ENCODE measurements around the gene MYO9A.
"Not testable (repeated sequence)": the region's sequence is repeated elsewhere in the genome, so short reads cannot be mapped to it uniquely, and the experiment has no call there.

Gene MYO9A

GRCh38 chr15:72092691-72093090 is 25.3 kb downstream of the MYO9A start:
- DNase-seq (ENCODE audit: low read depth): no peak

- DNase-seq (ENCODE audit: low read depth): no peak
Observed at GRCh38 chr15:72092006-72092405, 25.9 kb downstream of the MYO9A start.

- DNase-seq (ENCODE audit: low read depth): no peak
Observed at GRCh38 chr15:72086920-72087648, 30.9 kb downstream of the MYO9A start.

GRCh38 chr15:72086010-72086697 is 31.8 kb downstream of the MYO9A start:
- no peak for DNase-seq (ENCODE audit: low read depth)

- DNase-seq (ENCODE audit: low read depth): no peak
Observed at GRCh38 chr15:72082176-72082575, 35.8 kb downstream of the MYO9A start.

- DNase-seq (ENCODE audit: low read depth): no peak
Observed at GRCh38 chr15:72078887-72079286, 39.1 kb downstream of the MYO9A start.

- DNase-seq (ENCODE audit: low read depth): no peak
Observed at GRCh38 chr15:72077950-72078349, 40.0 kb downstream of the MYO9A start.

- DNase-seq (ENCODE audit: low read depth): no peak
Observed at GRCh38 chr15:72074335-72075060, 43.5 kb downstream of the MYO9A start.

GRCh38 chr15:72071448-72071825 is 46.5 kb downstream of the MYO9A start:
- not testable (repeated sequence) for DNase-seq (ENCODE audit: low read depth)

GRCh38 chr15:72070817-72071447 is 47.0 kb downstream of the MYO9A start:
- no peak for DNase-seq (ENCODE audit: low read depth)

GRCh38 chr15:72068856-72069255 is 49.1 kb downstream of the MYO9A start:
- DNase-seq (ENCODE audit: low read depth): no peak

- DNase-seq (ENCODE audit: low read depth): no peak
Observed at GRCh38 chr15:72065801-72066200, 52.1 kb downstream of the MYO9A start.

GRCh38 chr15:72063186-72063585 is 54.8 kb downstream of the MYO9A start:
- no peak for DNase-seq (ENCODE audit: low read depth)

- DNase-seq (ENCODE audit: low read depth): no peak
Observed at GRCh38 chr15:72062319-72062718, 55.6 kb downstream of the MYO9A start.

GRCh38 chr15:72060687-72061250 is 57.2 kb downstream of the MYO9A start:
- no peak for DNase-seq (ENCODE audit: low read depth)

GRCh38 chr15:72058585-72058984 is 59.4 kb downstream of the MYO9A start:
- no peak for DNase-seq (ENCODE audit: low read depth)

GRCh38 chr15:72057548-72058091 is 60.3 kb downstream of the MYO9A start:
- DNase-seq (ENCODE audit: low read depth): no peak

- DNase-seq (ENCODE audit: low read depth): not testable (repeated sequence)
Observed at GRCh38 chr15:72056217-72056616, 61.7 kb downstream of the MYO9A start.

GRCh38 chr15:72053297-72053696 is 64.7 kb downstream of the MYO9A start:
- not testable (repeated sequence) for DNase-seq (ENCODE audit: low read depth)

GRCh38 chr15:72050700-72051099 is 67.2 kb downstream of the MYO9A start:
- no peak for DNase-seq (ENCODE audit: low read depth)

- DNase-seq (ENCODE audit: low read depth): no peak
Observed at GRCh38 chr15:72047020-72047419, 70.9 kb downstream of the MYO9A start.

- no peak for DNase-seq (ENCODE audit: low read depth)
Observed at GRCh38 chr15:72044956-72045355, 73.0 kb downstream of the MYO9A start.

Measured in HS-27A (cell line).